ENCODE results near the gene CDCP2.

CDCP2 gene

DNA sequence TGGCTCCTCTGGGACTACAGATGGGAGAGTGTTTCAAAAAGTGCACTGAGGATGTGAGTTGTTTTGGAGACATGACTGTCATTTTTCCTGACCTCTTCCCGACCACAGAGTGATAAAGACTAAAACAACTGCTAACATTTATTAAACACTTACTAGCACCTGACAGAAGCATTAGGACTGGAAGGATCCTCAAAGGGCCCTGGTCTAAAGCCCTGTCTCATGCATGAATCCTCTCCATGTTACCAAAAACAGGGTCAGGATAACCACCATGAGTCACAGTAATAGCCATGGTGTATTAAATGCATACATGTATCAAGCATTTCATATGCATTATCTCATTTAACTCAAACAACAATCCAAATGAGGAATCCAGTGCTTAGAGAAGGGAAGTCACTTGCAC, 35.5 kb upstream of the CDCP2 start:
- no peak for DNase-seq (ENCODE audit: extremely low read depth, low read depth)
- TF ChIP-seq, protein P1, sequence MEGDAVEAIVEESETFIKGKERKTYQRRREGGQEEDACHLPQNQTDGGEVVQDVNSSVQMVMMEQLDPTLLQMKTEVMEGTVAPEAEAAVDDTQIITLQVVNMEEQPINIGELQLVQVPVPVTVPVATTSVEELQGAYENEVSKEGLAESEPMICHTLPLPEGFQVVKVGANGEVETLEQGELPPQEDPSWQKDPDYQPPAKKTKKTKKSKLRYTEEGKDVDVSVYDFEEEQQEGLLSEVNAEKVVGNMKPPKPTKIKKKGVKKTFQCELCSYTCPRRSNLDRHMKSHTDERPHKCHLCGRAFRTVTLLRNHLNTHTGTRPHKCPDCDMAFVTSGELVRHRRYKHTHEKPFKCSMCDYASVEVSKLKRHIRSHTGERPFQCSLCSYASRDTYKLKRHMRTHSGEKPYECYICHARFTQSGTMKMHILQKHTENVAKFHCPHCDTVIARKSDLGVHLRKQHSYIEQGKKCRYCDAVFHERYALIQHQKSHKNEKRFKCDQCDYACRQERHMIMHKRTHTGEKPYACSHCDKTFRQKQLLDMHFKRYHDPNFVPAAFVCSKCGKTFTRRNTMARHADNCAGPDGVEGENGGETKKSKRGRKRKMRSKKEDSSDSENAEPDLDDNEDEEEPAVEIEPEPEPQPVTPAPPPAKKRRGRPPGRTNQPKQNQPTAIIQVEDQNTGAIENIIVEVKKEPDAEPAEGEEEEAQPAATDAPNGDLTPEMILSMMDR (IDR thresholded peaks at IDR 0.05; ENCODE audit: low read depth, low read length): no peak

DNA sequence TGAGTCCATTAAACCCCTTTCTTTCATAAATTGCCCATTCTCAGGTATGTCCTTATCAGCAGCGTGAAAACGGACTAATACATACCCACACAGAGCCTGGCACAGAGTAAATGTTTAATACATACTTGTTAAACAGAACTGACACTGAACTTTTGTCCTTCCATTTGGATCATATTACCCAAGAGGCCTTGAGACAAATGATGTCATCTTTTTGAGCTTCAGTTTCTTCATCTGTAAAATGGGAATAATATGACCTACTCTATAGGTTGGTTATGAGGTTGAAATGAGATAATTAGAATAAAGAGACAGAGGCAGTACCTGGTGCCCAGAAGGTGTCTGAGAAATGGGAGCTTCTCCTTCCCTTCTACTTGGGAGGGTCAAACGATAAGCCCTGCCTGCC, 33.3 kb upstream of the CDCP2 start:
- TF ChIP-seq, protein P1 (IDR thresholded peaks at IDR 0.05; ENCODE audit: low read depth, low read length): no peak
- no peak for DNase-seq (ENCODE audit: extremely low read depth, low read depth)

DNA sequence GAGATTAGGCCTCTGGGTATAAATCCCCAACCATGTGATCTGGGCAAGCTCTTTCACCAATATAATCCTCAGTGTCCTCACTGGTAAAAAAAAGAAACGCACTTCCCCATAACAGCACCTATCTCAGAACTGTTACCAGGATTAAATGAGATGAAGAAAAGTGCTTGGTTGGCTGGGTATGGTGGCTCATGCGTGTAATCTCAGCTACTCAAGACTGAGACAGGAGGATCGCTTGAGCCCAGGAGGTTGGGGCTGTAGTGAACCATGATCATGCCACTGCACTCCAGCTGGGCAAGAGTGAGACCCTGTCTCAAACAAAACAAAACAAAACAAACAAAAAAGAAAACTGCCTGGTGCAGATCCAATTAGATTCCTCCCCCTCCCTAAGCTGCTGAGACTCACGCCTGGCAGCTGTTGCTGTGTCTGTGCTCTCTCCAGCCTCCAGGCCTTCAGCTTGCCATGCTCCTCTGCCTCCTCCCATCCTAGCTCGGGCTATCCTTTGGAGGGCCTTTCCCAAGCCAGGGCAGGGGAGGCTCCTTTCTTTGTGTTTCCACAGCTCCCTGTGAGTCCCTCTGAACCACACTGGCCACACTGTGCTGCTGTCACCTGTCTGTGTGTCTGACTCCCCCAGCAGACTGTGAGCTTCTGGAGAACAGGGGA, 28.0 kb upstream of the CDCP2 start:
- no peak for DNase-seq (ENCODE audit: extremely low read depth, low read depth)
- TF ChIP-seq, protein P1 (IDR thresholded peaks at IDR 0.05; ENCODE audit: low read depth, low read length): no peak

DNA sequence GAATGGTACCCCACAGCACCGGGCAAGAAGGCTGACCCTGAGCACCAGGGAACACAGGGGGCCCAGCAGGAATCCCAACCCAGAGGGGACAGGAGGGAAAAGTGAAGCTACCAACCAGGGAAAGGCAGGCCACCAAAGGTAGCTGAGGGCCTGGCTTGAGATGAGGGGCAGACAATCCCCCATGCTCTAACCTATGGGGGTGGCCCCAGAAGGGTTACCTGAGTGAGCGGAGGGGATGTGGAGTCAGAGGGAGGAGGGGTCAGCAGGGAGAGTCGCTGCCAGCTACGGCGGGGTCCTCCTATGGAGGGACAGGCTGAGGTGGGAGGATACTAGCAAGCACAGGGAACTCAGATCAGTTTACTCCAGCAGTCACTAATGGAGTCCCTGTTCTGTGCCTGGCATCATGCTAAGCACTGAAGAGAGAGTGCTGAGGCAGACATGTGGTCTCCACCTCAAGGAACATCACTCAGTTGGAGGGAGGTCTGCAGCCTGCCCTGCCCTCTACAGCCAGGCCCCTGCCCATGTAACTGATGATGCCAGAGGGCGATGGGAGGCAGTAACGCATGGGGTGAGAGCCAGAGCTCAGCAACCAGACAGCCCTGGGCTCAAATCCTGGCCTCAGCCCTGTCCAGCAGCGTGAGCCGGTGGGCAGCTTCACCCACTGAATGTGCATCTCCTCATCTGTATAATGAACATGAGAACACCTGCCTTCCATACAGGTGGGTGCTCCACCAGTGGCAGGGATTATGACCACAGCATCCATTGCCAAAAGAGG, 25.7 kb upstream of the CDCP2 start:
- DNase-seq (ENCODE audit: extremely low read depth, low read depth): no peak
- TF ChIP-seq, protein P1 (IDR thresholded peaks at IDR 0.05; ENCODE audit: low read depth, low read length): no peak

DNA sequence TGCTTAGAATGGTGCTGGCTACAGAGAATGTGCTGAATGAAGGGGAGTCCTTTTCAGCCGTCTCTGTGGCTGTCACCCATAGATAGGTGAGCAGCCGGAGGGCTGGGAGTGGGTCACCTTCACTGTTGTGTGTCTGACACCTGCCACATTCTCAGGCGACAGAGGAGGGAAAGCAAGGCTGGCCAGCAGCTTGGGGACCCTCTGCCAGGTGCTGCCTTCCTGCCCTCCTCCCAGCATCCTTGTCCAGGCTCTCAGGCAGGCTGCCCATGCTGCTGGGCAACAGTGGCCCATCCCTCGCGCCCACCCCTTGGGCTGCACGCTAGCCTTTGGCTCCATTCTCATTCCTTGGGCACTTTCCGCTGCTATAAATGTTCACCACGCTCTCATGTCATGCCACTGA, 24.9 kb upstream of the CDCP2 start:
- TF ChIP-seq, protein P1 (IDR thresholded peaks at IDR 0.05; ENCODE audit: low read depth, low read length): no peak
- DNase-seq (ENCODE audit: extremely low read depth, low read depth): no peak

DNA sequence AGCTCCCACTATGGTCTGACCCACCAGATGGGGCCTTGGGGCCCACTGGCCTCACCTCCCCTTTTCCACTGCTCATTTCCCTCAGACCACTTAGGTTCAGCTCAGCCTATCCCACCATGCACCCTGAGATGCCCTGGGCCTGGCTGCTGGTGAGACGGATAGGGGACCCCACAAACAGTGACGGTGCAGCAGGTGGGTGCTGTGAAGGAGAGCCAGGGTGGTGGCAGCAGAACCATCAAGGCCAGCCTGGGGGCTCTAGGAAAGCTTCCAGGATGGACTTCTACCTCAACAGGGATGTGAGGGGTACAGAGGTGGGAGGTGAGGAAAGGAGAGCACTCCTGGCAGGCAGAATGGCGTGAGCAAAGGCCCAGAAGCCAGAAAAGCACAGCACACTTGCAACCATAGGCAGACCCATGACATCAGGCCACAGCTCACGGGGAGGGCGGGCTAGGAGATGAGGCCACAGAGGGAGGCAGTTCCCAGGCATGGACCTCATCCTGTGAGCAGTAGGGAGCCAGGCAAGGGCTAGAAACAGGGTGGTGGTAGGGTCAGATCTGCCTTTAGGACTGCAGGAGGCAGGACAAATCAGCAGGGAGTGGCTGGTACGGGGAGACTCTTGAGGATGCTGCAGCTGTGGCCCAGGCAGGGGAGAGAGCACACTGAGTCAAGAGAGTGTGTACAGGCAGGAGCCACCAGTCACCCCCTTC, 24.0 kb upstream of the CDCP2 start:
- TF ChIP-seq, protein P1 (IDR thresholded peaks at IDR 0.05; ENCODE audit: low read depth, low read length): no peak
- DNase-seq (ENCODE audit: extremely low read depth, low read depth): no peak

DNA sequence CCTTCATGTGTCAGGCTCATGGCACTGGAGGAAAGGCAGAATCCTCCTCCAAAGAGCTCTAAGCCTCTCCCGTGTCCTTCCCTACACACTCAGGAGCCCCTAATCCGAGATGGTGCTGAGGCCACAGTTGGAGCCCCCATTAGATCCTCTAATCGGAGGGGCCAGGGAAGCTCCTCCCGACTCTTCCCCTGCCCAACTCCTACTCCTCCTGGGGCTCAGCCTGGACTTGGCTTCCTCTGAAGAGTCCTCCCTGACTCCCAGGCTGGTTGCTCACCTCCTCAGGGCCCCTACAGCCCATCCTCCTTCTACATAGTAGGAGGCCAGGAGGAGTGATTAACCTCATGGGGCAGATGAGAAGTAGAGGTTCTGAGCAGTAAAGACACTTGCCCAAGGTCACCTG, 21.3 kb upstream of the CDCP2 start:
- TF ChIP-seq, protein P1 (IDR thresholded peaks at IDR 0.05; ENCODE audit: low read depth, low read length): no peak
- no peak for DNase-seq (ENCODE audit: extremely low read depth, low read depth)

Measured in AG09319 (cell line).